Measurements from ENCODE around the gene RNH1.

The RNH1 gene

GRCh38 chr11:512761-513595 lies 5.9 kb upstream of the RNH1 start:
- no peaks in the 10 kb centered on the region for H3K27me3 Mint-ChIP-seq
- ATAC-seq (no peak), DNase-seq (no peak)
- H3K27ac Mint-ChIP-seq, result no peak overlapping the region
- peaks cover 20% of the 10 kb centered on the region for H3K4me1 Mint-ChIP-seq
- H3K4me3 Mint-ChIP-seq, result no peak overlapping the region
- H3K9me3 Mint-ChIP-seq, result peaks cover 11 to 12% of the 10 kb centered on the region in 2 donors

- H3K4me1 Mint-ChIP-seq, result peaks cover 48% of the 10 kb centered on the region
- no peaks in the 10 kb centered on the region for H3K27me3 Mint-ChIP-seq
- no peak overlapping the region for H3K4me3 Mint-ChIP-seq
- H3K27ac Mint-ChIP-seq, result no peak overlapping the region
- ATAC-seq, result no peak
- H3K9me3 Mint-ChIP-seq, result no peaks in the 10 kb centered on the region
- DNase-seq, result no peak
Measured at GRCh38 chr11:508956-509355, 1.9 kb upstream of the RNH1 start.

GRCh38 chr11:507727-508515 lies 879 bp upstream of the RNH1 start:
- Mint-ChIP-seq H3K4me3 (peak overlapping the region; percentile 84 to 99), H3K27me3 (no peaks in the 10 kb centered on the region), H3K27ac (peak overlapping the region; percentile 84 to 100), H3K4me1 (peaks cover 59% of the 10 kb centered on the region), H3K9me3 (no peaks in the 10 kb centered on the region)
- no peak for DNase-seq
- no peak for ATAC-seq

DNA sequence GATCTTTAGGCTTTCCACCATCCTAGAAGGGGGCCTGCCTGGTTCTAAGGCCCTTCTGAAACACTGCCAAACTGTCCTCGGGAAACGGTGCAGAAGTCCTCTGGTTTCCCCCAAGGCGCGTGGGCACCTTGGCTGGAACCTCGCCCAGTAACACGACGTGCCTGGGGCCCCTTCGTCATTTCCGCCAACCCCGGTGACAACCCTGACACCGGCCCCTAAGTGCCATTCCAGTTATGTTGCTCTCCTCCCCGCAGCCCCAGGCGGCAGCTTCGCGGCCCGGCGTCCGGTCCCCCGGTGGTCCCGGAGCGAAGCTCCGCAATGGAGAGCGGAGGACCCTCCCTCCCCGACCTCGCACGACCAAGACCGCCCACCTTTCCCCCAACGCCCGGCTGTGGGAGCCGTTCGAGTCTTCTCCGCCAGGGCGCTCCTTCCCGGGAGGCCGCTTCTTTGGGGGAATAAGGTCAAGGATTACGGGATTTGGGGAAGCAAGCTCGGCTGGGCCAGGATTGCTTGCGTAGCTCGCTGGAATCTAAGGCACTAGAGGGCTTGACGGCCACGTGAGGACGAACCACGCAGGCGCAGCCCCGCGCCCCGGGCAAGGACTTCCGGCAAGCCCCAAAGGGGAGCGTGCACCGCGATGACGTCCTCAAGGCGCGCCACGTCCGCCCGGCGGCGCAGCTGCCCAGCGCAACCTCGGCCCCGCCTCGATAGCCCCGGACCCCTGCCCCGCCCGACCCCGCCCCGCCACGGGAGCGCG lies 626 bp downstream of the RNH1 start:
- H3K4me1 Mint-ChIP-seq, result peaks cover 61% of the 10 kb centered on the region
- ATAC-seq (peak; percentile 87), DNase-seq (peak; percentile 95 to 96)
- H3K9me3 Mint-ChIP-seq, result no peaks in the 10 kb centered on the region
- H3K27ac Mint-ChIP-seq, result peak overlapping the region; percentile 100
- H3K4me3 Mint-ChIP-seq, result peak overlapping the region; percentile 99
- H3K27me3 Mint-ChIP-seq, result no peaks in the 10 kb centered on the region

- H3K4me3 Mint-ChIP-seq, result peak overlapping the region; percentile 99
- H3K4me1 Mint-ChIP-seq, result peaks cover 65% of the 10 kb centered on the region
- H3K9me3 Mint-ChIP-seq, result no peaks in the 10 kb centered on the region
- H3K27me3 Mint-ChIP-seq, result no peaks in the 10 kb centered on the region
- DNase-seq, result no peak
- H3K27ac Mint-ChIP-seq, result peak overlapping the region; percentile 25 to 98
- ATAC-seq, result no peak
Measured at GRCh38 chr11:504994-505344, 2.1 kb downstream of the RNH1 start.

DNA sequence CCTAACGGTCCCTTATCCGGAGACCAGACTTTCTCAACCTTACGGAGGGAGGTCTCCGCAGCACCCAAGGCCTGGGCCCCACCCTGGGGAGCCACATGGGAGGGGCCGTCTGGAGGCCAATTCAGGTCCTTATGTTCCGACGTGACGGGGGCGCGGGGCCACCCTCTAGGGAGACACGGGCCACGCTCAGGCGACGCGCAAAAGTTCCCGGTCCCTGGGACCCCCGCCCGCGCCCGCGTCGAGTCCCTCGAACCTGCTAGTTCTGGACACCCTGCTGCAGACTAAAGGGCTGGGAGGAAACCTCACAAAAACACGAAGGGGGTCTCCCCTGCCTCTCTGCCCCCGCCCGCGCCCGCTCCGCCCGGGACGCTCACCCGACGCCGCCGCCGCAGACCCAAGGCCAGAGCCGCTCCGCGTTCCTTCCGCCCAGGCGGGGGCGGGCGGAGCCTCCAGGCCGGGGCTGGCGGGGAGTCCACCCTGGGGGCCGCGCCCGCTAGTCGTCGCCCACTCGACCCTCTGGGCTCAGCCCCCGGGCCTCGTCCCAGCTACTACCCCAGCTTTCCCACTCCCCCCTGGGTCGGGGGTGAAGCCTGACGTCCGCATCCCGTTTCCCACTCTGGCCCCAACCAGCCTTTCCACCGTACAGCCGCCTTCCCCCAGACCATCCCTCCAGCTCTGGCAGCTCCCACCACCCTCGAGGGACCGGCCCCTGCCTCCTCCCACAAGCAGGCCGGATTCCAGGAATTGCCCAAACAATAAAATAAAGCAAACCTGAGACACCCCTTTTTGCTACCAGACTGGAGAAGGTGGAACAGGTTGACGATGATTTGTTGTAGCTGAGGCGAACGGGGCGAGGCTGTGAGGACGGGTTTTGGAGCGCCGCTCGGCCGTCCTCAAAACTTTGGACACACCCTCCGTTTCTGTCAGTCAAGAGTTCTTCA lies 2.7 kb downstream of the RNH1 start:
- peaks cover 62% of the 10 kb centered on the region for H3K4me1 Mint-ChIP-seq
- no peak for DNase-seq

GRCh38 chr11:503179-503981 lies 3.7 kb downstream of the RNH1 start:
- ATAC-seq, result no peak
- peak overlapping the region; percentile 99 for H3K4me3 Mint-ChIP-seq
- H3K27me3 Mint-ChIP-seq, result no peaks in the 10 kb centered on the region
- H3K27ac Mint-ChIP-seq, result peak overlapping the region in 1 of 2 donors; percentile 87
- H3K9me3 Mint-ChIP-seq, result no peaks in the 10 kb centered on the region
- peaks cover 68% of the 10 kb centered on the region for H3K4me1 Mint-ChIP-seq
- no peak for DNase-seq

More for the DNA sequence above, 2.7 kb downstream of the RNH1 start:
- Mint-ChIP-seq H3K27me3 (no peaks in the 10 kb centered on the region), H3K27ac (peak overlapping the region; percentile 69 to 98), H3K9me3 (no peaks in the 10 kb centered on the region), H3K4me3 (peak overlapping the region; percentile 99)
- ATAC-seq, result no peak

GRCh38 chr11:502288-503178 lies 4.5 kb downstream of the RNH1 start:
- Mint-ChIP-seq H3K27ac (peak overlapping the region; percentile 25 to 54), H3K4me1 (peaks cover 68% of the 10 kb centered on the region), H3K9me3 (peaks cover 0 to 4% of the 10 kb centered on the region in 2 donors), H3K27me3 (no peaks in the 10 kb centered on the region), H3K4me3 (no peak overlapping the region)
- ATAC-seq (no peak), DNase-seq (no peak)

DNA sequence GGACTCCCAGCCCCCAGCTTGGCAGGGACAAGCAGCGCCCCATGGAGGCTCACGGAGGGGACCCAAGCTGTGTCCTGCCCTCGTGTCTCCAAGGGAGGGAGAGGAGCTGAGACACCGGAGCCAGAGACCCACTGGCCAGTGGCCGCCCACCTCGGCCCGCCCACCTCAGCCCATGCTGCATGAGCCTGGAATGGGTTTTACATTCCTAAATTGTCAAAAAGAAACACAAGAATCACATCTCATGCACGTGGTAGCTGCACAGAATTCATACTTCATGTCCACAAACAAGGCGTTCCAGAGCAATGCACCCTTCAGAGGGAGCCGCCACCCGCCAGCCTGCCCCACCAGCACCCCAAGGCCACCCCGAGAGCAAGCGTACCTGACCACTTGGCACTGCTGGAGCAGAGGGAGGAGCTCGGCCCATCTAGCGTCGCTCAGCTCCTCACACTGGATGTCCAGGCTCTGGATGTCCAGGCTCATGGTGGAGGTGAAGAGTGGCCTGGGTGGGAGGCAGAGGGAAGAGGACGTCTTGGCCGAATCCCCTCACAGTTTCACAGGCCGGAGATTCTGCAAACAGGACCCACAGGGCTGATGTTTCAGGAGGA lies 5.3 kb downstream of the RNH1 start:
- Mint-ChIP-seq H3K27me3 (no peaks in the 10 kb centered on the region), H3K27ac (peak overlapping the region; percentile 25 to 91), H3K9me3 (peaks cover 0 to 8% of the 10 kb centered on the region in 2 donors), H3K4me3 (no peak overlapping the region), H3K4me1 (peaks cover 72% of the 10 kb centered on the region)
- ATAC-seq, result no peak
- DNase-seq, result no peak

GRCh38 chr11:501001-501682 lies 5.9 kb downstream of the RNH1 start:
- Mint-ChIP-seq H3K27ac (peak overlapping the region in 1 of 2 donors; percentile 91), H3K9me3 (peaks cover 0 to 8% of the 10 kb centered on the region in 2 donors), H3K4me1 (peaks cover 69% of the 10 kb centered on the region), H3K4me3 (no peak overlapping the region), H3K27me3 (no peaks in the 10 kb centered on the region)
- DNase-seq (no peak), ATAC-seq (no peak)

DNA sequence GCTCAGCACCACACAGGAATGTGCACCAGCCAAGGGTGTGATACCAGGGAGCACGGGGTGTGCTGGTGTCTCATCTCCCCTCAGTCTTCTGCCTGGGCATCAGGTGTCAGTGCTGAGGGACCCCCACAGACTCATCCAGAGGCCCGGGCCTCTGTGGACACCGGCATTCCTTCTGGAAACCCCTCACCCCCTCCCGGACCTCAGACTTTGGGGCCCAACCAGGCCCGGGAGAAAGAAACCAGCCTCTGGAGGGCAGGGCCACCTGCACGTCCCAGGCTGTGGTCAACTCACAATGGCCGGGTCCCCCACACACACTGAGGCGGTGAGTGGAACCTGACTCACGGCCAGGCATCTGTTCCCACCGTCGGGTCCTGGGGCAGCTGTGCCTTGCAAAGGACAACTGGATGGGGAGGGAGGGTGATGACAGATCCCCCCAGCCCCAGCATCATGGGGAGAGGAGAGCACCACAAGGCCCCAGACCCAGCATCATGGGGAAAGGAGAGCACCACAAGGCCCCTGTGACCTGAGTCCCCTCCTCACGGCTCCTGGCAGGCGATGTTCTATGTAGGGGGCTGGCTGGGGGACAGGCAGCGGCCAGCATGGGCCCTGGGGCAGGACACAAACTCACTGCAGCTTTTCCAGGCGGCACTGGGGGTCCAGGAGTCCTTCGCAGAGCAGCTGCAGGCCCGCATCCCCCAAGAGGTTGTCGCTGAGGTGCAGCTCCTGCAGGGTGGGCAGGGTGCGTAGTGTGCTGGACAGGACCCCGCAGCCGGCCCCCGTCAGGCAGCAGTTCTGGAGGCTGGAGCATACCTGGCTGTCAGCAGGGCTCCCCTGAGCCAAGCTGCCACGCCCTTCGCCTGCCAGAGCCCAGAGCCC lies 7.6 kb downstream of the RNH1 start:
- no peak for DNase-seq
- Mint-ChIP-seq H3K27ac (peak overlapping the region in 1 of 2 donors; percentile 71), H3K4me1 (peaks cover 59% of the 10 kb centered on the region), H3K4me3 (no peak overlapping the region), H3K27me3 (no peaks in the 10 kb centered on the region), H3K9me3 (peaks cover 0 to 8% of the 10 kb centered on the region in 2 donors)
- ATAC-seq, result no peak
